H9 (cell line): ENCODE results near the gene MRM3. TPM values are rescaled to one million over a fixed set of nuclear protein-coding genes. Genes with fewer than 3 reads are reported as not detected.

Experiments
- DNase-seq: peaks from one replicate; pipeline ENCODE4 v3.0.0-alpha.2; 2017
- H2AFZ ChIP-seq: one replicate; pipeline ENCODE4 v1.6.1; 2013; ENCODE audit warnings: mild to moderate bottlenecking, low read length, control low read depth, moderate library complexity
- H2AK5ac ChIP-seq: 2 replicates; pipeline ENCODE4 v1.6.1; 2013; ENCODE audit warnings: low read length, control low read depth, mixed read lengths; ENCODE audit not compliant: insufficient read length
- H2BK120ac ChIP-seq: one replicate; pipeline ENCODE4 v1.6.1; 2013; ENCODE audit warnings: low read depth, mild to moderate bottlenecking, low read length, control low read depth, inconsistent platforms; ENCODE audit not compliant: poor library complexity, severe bottlenecking
- H2BK12ac ChIP-seq: 2 replicates; pipeline ENCODE4 v1.6.1; 2013; ENCODE audit warnings: low read length, control low read depth, mixed read lengths, low read depth; ENCODE audit not compliant: insufficient read length
- H2BK15ac ChIP-seq: 2 replicates; pipeline ENCODE4 v1.6.1; 2013; ENCODE audit warnings: low read depth, low read length, control low read depth
- H2BK20ac ChIP-seq: one replicate; pipeline ENCODE4 v1.6.1; 2013; ENCODE audit warnings: low read depth, mild to moderate bottlenecking, low read length, control low read depth, inconsistent platforms; ENCODE audit not compliant: poor library complexity, severe bottlenecking
- H2BK5ac ChIP-seq: 2 replicates; pipeline ENCODE4 v1.6.1; 2013; ENCODE audit warnings: low read length, control low read depth, mixed read lengths; ENCODE audit not compliant: insufficient read length
- H3K14ac ChIP-seq: 2 replicates; pipeline ENCODE4 v1.6.1; 2013; ENCODE audit warnings: low read length, control low read depth; ENCODE audit not compliant: insufficient read depth
- H3K18ac ChIP-seq: 2 replicates; pipeline ENCODE4 v1.6.1; 2013; ENCODE audit warnings: low read depth, mild to moderate bottlenecking, mixed read lengths, low read length, control low read depth; ENCODE audit not compliant: insufficient read length
- H3K23ac ChIP-seq: 2 replicates; pipeline ENCODE4 v1.6.1; 2013; ENCODE audit warnings: low read length, control low read depth, mixed read lengths, low read depth; ENCODE audit not compliant: insufficient read length
- H3K23me2 ChIP-seq: 2 replicates; pipeline ENCODE4 v1.6.1; 2013; ENCODE audit warnings: low read depth, mild to moderate bottlenecking, mixed read lengths, low read length, control low read depth; ENCODE audit not compliant: insufficient read length, poor library complexity, severe bottlenecking
- H3K27ac ChIP-seq: 2 replicates; pipeline ENCODE4 v1.5.1; 2013; ENCODE audit warnings: low read length, control low read depth, mixed read lengths, low read depth; ENCODE audit not compliant: insufficient read length
- H3K27me3 ChIP-seq: 2 replicates; pipeline ENCODE4 v1.6.1; 2013; ENCODE audit warnings: low read length, control low read depth, inconsistent platforms; ENCODE audit not compliant: insufficient read depth
- H3K4ac ChIP-seq: 2 replicates; pipeline ENCODE4 v1.6.1; 2013; ENCODE audit warnings: low read depth, mild to moderate bottlenecking, control low read depth, inconsistent platforms, low read length, moderate library complexity
- H3K4me1 ChIP-seq: 2 replicates; pipeline ENCODE4 v1.6.1; 2013; ENCODE audit warnings: low read length, control low read depth, inconsistent platforms; ENCODE audit not compliant: insufficient read depth
- H3K4me2 ChIP-seq: 2 replicates; pipeline ENCODE4 v1.6.1; 2013; ENCODE audit warnings: low read length, control low read depth, mixed read lengths; ENCODE audit not compliant: insufficient read length, insufficient read depth
- H3K56ac ChIP-seq: 2 replicates; pipeline ENCODE4 v1.6.1; 2013; ENCODE audit warnings: low read depth, mild to moderate bottlenecking, mixed read lengths, low read length, control low read depth; ENCODE audit not compliant: insufficient read length
- H3K79me1 ChIP-seq: 2 replicates; pipeline ENCODE4 v1.6.1; 2013; ENCODE audit warnings: low read depth, mild to moderate bottlenecking, moderate library complexity, low read length, control low read depth, inconsistent platforms; ENCODE audit not compliant: insufficient read depth, poor library complexity, severe bottlenecking
- H3K79me2 ChIP-seq: 2 replicates; pipeline ENCODE4 v1.6.1; 2013; ENCODE audit warnings: low read length, control low read depth, inconsistent platforms; ENCODE audit not compliant: insufficient read depth
- H3K9ac ChIP-seq: 2 replicates; pipeline ENCODE4 v1.6.1; 2013; ENCODE audit warnings: low read length, control low read depth, mixed read lengths; ENCODE audit not compliant: insufficient read length; ENCODE audit errors: extremely low read depth
- H3K9me3 ChIP-seq: one replicate; pipeline ENCODE4 v1.6.1; 2013; ENCODE audit warnings: low read depth, low read length, inconsistent platforms; ENCODE audit not compliant: control insufficient read depth
- H3T11ph ChIP-seq: one replicate; pipeline ENCODE4 v1.6.1; 2013; ENCODE audit warnings: mild to moderate bottlenecking, low read length, control low read depth, inconsistent platforms
- H4K20me1 ChIP-seq: one replicate; pipeline ENCODE4 v1.6.1; 2013; ENCODE audit not compliant: control insufficient read depth, insufficient read length, insufficient read depth
- H4K5ac ChIP-seq: 2 replicates; pipeline ENCODE4 v1.6.1; 2013; ENCODE audit warnings: low read depth, mild to moderate bottlenecking, mixed read lengths, low read length, control low read depth; ENCODE audit not compliant: insufficient read length
- H4K8ac ChIP-seq: replicated peaks from 2 replicates; pipeline ENCODE4 v1.6.1; 2013; ENCODE audit warnings: low read length, control low read depth, mixed read lengths, low read depth; ENCODE audit not compliant: insufficient read length
- H4K91ac ChIP-seq: 2 replicates; pipeline ENCODE4 v1.6.1; 2013; ENCODE audit warnings: low read depth, mild to moderate bottlenecking, moderate library complexity, mixed read lengths, low read length, control low read depth; ENCODE audit not compliant: insufficient read length
- H3K27ac Mint-ChIP-seq, 3 experiments: 2 replicates in 2 of 3; 3 replicates in 1 of 3; pipeline ENCODE4 v1.8.0; 2020 to 2021; ENCODE audit warnings: mixed read lengths in 3 of 3, mild to moderate bottlenecking in 1 of 3, moderate library complexity in 1 of 3
- H3K27me3 Mint-ChIP-seq: 2 replicates; pipeline ENCODE4 v1.8.0; 2021; ENCODE audit warnings: low read depth, mild to moderate bottlenecking, moderate library complexity, mixed read lengths
- H3K36me3 Mint-ChIP-seq, 3 experiments: 2 replicates in 2 of 3; 3 replicates in 1 of 3; pipeline ENCODE4 v1.8.0; 2020 to 2021; ENCODE audit warnings: low read depth in 3 of 3, mixed read lengths in 3 of 3; ENCODE audit not compliant: insufficient read depth in 1 of 3
- H3K4me1 Mint-ChIP-seq, 2 experiments: 2 replicates each; pipeline ENCODE4 v1.8.0; 2020; ENCODE audit warnings: mixed read lengths in 2 of 2
- H3K4me3 Mint-ChIP-seq, 2 experiments: 2 replicates in 1 of 2; 3 replicates in 1 of 2; pipeline ENCODE4 v1.8.0; 2020 to 2021; ENCODE audit warnings: mild to moderate bottlenecking in 2 of 2, mixed read lengths in 2 of 2, moderate library complexity in 1 of 2
- H3K9me3 Mint-ChIP-seq, 2 experiments: 2 replicates in 1 of 2; 3 replicates in 1 of 2; pipeline ENCODE4 v1.8.0; 2020; ENCODE audit warnings: mild to moderate bottlenecking in 2 of 2, mixed read lengths in 2 of 2, moderate library complexity in 1 of 2
- WGBS: extraction: QIAGEN DNeasy Blood & Tissue Kit; methylation state at CpG from one replicate; pipeline ENCODE4 v1.1.7; 2013; ENCODE audit warnings: missing lambda C conversion rate, low lambda C conversion rate, mixed read lengths; ENCODE audit not compliant: insufficient read length; ENCODE audit errors: extremely low coverage; 5-methylcytosine and 5-hydroxymethylcytosine counted together
- total RNA-seq: library from RNA; stranded (reverse); gene quantifications from 2 replicates; pipeline ENCODE4 v1.2.1, GENCODE V29; 2021
- TF ChIP-seq, protein P1 (sequence below): fragments of 200-600 bp; sonication (generic); conservative IDR thresholded peaks from 3 replicates; pipeline ENCODE4 v1.8.0; 2021; ENCODE audit warnings: antibody characterized with exemption, mild to moderate bottlenecking

Gene MRM3
- total RNA-seq, 1 experiment from 2014 or later, result 25.3 TPM

- H3K4me1 ChIP-seq, result peaks cover 2% of the 10 kb centered on the region; the same call in 1 of the 2 replicates
- Mint-ChIP-seq H3K4me3 (no peak overlapping the region), H3K36me3 (peaks cover 8 to 9% (median 9%) of the 10 kb centered on the region in 3 experiments; a peak in 6 of 7 replicates), H3K9me3 (peaks cover 0 to 3% of the 10 kb centered on the region in 2 experiments; a peak in 2 of 5 replicates), H3K27me3 (no peaks in the 10 kb centered on the region), H3K27ac (peak overlapping the region in 1 of 3 experiments; percentile 30; a peak in 1 of 7 replicates), H3K4me1 (peaks cover 5 to 11% of the 10 kb centered on the region in 2 experiments)
- no peak overlapping the region for H3K4ac ChIP-seq
- H3K56ac ChIP-seq, result no peak overlapping the region
- H3K4me2 ChIP-seq, result no peak overlapping the region
- H3K27me3 ChIP-seq, result no peaks in the 10 kb centered on the region
- H2BK12ac ChIP-seq, result no peak overlapping the region
- no peak overlapping the region for H4K91ac ChIP-seq
- H3K9me3 ChIP-seq, result no peaks in the 10 kb centered on the region
- H3K14ac ChIP-seq, result no peak overlapping the region
- TF ChIP-seq, protein P1, sequence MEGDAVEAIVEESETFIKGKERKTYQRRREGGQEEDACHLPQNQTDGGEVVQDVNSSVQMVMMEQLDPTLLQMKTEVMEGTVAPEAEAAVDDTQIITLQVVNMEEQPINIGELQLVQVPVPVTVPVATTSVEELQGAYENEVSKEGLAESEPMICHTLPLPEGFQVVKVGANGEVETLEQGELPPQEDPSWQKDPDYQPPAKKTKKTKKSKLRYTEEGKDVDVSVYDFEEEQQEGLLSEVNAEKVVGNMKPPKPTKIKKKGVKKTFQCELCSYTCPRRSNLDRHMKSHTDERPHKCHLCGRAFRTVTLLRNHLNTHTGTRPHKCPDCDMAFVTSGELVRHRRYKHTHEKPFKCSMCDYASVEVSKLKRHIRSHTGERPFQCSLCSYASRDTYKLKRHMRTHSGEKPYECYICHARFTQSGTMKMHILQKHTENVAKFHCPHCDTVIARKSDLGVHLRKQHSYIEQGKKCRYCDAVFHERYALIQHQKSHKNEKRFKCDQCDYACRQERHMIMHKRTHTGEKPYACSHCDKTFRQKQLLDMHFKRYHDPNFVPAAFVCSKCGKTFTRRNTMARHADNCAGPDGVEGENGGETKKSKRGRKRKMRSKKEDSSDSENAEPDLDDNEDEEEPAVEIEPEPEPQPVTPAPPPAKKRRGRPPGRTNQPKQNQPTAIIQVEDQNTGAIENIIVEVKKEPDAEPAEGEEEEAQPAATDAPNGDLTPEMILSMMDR, result no peak
- no peak overlapping the region for H3T11ph ChIP-seq
- no peaks in the 10 kb centered on the region for H3K23me2 ChIP-seq
- no peak overlapping the region for H2BK5ac ChIP-seq
- no peak overlapping the region for H2AK5ac ChIP-seq
- WGBS, result no CpG with 5 or more reads among the region's 7 CpGs
- H2BK120ac ChIP-seq, result no peak overlapping the region
- no peak overlapping the region for H4K8ac ChIP-seq
- no peak overlapping the region for H3K27ac ChIP-seq
- no peak overlapping the region for H2BK20ac ChIP-seq
- no peak overlapping the region for H3K18ac ChIP-seq
- no peak overlapping the region for H2BK15ac ChIP-seq
- H4K20me1 ChIP-seq, result no peaks in the 10 kb centered on the region
- no peak overlapping the region for H3K9ac ChIP-seq
- peaks cover 3% of the 10 kb centered on the region for H3K79me1 ChIP-seq
- no peak overlapping the region for H4K5ac ChIP-seq
- peaks cover 2% of the 10 kb centered on the region; the same call in 1 of the 2 replicates for H3K79me2 ChIP-seq
- DNase-seq, result no peak
- no peak overlapping the region for H3K23ac ChIP-seq
- H2AFZ ChIP-seq, result no peak overlapping the region
Measured at GRCh38 chr17:830950-831349, 48.8 kb downstream of the MRM3 start.
